A673 (cell line): ENCODE data around the gene EXOC3. TPM values are rescaled to one million over a fixed set of nuclear protein-coding genes. Genes with fewer than 3 reads are reported as not detected.

Source experiments
- BruUV-seq: library from RNA; stranded (reverse); fragments of 400-500 nt; replicated peaks from 2 replicates; lab custom pipeline; 2021; lab: Mats Ljungman, UMichigan
- CTCF ChIA-PET: fragments of 300-600 bp; sonication (Branson Sonifier 250); formaldehyde crosslinking; loops from one replicate; lab custom pipeline; 2022; ENCODE audit warnings: antibody characterized with exemption; lab: Charles Lee
- POLR2A ChIA-PET: fragments of 300-600 bp; sonication (Branson Sonifier 250); formaldehyde crosslinking; loops from one replicate; lab custom pipeline; 2022; ENCODE audit warnings: antibody characterized with exemption; ENCODE audit not compliant: low non-redundant PET; lab: Charles Lee
- DNase-seq: peaks from one replicate; pipeline ENCODE4 v3.0.0-alpha.2; 2015; ENCODE audit warnings: low spot score
- H3K27ac ChIP-seq: fragments of 200-600 bp; sonication (generic); 2 replicates; pipeline ENCODE4 v1.5.1; 2016; ENCODE audit warnings: mixed run types, low read depth, mild to moderate bottlenecking, mixed read lengths, antibody characterized with exemption, low read length; ENCODE audit not compliant: poor library complexity, severe bottlenecking
- H3K27me3 ChIP-seq: fragments of 200-600 bp; sonication (generic); replicated peaks from 2 replicates; pipeline ENCODE4 v1.6.1; 2017; ENCODE audit warnings: mixed run types, low read depth, mild to moderate bottlenecking, mixed read lengths, antibody characterized with exemption, low read length; ENCODE audit not compliant: insufficient read depth, poor library complexity
- H3K36me3 ChIP-seq: fragments of 200-600 bp; sonication (generic); 2 replicates; pipeline ENCODE4 v1.6.1; 2016; ENCODE audit warnings: mixed run types, mild to moderate bottlenecking, mixed read lengths, antibody characterized with exemption, low read length; ENCODE audit not compliant: insufficient read depth, poor library complexity, severe bottlenecking
- H3K4me1 ChIP-seq: fragments of 200-600 bp; sonication (generic); 2 replicates; pipeline ENCODE4 v1.6.1; 2017; ENCODE audit warnings: mixed run types, mild to moderate bottlenecking, mixed read lengths, antibody characterized with exemption, low read length; ENCODE audit not compliant: insufficient read depth, poor library complexity, severe bottlenecking
- H3K4me3 ChIP-seq: fragments of 200-600 bp; sonication (generic); 2 replicates; pipeline ENCODE4 v1.5.1; 2016; ENCODE audit warnings: low read depth, mixed run types, mild to moderate bottlenecking, mixed read lengths, low read length; ENCODE audit not compliant: poor library complexity, severe bottlenecking
- H3K9me3 ChIP-seq: fragments of 200-600 bp; sonication (generic); 2 replicates; pipeline ENCODE4 v1.6.1; 2016; ENCODE audit warnings: mixed run types, low read depth, mild to moderate bottlenecking, mixed read lengths, antibody characterized with exemption, low read length; ENCODE audit not compliant: poor library complexity, severe bottlenecking
- EZH2 ChIP-seq: fragments of 200-600 bp; sonication (generic); IDR thresholded peaks from 2 replicates; pipeline ENCODE4 v1.6.1; 2017; ENCODE audit warnings: borderline replicate concordance, low read depth, mild to moderate bottlenecking, mixed read lengths, antibody characterized with exemption, low read length; ENCODE audit not compliant: poor library complexity, severe bottlenecking
- intact Hi-C: fragments of 100-400 bp; cut with micrococcal nuclease; formaldehyde crosslinking; loops from one replicate; pipeline ENCODE4 v1.10.0; 2022; ENCODE audit not compliant: unreplicated experiment
- total RNA-seq: library from RNA; stranded (reverse); gene quantifications from 2 replicates; pipeline ENCODE4 v1.2.3, GENCODE V29; 2021
- TF ChIP-seq, protein P1 (sequence below): fragments of 300-800, 200-600 bp; sonication (generic); conservative IDR thresholded peaks from 2 replicates; pipeline ENCODE4 v1.5.1; 2017; ENCODE audit warnings: low read depth, mild to moderate bottlenecking, antibody characterized with exemption, low read length, moderate library complexity, mixed read lengths

Gene EXOC3
- total RNA-seq, 1 experiment from 2014 or later = 46.7 TPM

DNA sequence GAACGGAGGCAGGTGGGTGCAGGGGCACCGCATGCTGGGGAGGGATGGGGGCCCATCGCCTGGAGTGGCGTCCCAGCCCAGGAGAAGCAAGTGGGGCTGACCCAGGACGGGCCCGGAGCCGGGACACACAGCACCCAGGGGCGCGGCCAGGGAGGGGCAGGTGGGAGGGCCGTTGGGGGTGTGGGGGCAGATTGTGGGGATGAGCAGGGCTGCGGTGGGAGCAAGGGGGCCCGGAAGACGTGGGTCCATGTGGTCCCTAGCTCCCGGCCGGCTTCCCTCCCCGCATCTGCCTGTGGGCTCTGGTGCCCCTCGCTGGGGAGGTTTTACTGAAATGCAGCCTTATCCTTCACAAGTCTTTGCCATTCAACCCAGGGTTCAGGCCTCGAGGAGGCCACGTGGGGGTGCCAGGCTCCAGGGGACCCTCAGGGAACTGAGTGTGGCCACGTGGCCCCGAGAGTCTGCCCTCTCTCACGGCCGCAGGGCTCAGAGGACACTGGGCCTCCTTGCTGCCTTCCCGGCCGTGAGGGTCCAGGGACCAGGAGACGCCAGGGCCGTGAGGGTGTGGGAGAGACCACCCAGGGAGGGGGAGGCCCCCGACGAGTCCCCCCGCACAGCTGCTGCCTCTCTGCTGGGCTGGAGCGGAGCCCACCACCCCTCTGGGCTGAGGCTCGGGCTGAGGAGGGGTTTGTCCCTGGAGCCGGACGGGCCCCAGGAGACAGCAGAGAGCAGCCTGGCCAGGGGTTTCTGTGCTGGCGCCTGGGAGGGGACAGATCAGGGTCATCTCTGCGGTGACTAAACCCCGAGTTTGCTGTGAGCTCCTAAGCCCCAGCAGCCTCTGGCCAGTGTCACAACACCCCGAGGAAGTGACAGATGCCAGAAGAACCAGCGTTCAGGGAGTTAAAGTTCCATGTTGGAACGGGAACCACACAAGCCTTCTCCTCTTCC is 46.0 kb downstream of the EXOC3 start:
- Histone ChIP-seq H3K27ac (no peak overlapping the region), H3K4me1 (no peaks in the 10 kb centered on the region), H3K4me3 (no peak overlapping the region), H3K27me3 (peaks cover 21% of the 10 kb centered on the region), H3K36me3 (no peaks in the 10 kb centered on the region), H3K9me3 (no peaks in the 10 kb centered on the region)
- ChIA-PET CTCF (no interaction called here), POLR2A (no interaction called here)
- no peak for DNase-seq
- intact Hi-C loops = no loop called here
- TF ChIP-seq EZH2 = no peak
- TF ChIP-seq, protein P1, sequence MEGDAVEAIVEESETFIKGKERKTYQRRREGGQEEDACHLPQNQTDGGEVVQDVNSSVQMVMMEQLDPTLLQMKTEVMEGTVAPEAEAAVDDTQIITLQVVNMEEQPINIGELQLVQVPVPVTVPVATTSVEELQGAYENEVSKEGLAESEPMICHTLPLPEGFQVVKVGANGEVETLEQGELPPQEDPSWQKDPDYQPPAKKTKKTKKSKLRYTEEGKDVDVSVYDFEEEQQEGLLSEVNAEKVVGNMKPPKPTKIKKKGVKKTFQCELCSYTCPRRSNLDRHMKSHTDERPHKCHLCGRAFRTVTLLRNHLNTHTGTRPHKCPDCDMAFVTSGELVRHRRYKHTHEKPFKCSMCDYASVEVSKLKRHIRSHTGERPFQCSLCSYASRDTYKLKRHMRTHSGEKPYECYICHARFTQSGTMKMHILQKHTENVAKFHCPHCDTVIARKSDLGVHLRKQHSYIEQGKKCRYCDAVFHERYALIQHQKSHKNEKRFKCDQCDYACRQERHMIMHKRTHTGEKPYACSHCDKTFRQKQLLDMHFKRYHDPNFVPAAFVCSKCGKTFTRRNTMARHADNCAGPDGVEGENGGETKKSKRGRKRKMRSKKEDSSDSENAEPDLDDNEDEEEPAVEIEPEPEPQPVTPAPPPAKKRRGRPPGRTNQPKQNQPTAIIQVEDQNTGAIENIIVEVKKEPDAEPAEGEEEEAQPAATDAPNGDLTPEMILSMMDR = no peak
- BruUV-seq = no TSS peak

DNA sequence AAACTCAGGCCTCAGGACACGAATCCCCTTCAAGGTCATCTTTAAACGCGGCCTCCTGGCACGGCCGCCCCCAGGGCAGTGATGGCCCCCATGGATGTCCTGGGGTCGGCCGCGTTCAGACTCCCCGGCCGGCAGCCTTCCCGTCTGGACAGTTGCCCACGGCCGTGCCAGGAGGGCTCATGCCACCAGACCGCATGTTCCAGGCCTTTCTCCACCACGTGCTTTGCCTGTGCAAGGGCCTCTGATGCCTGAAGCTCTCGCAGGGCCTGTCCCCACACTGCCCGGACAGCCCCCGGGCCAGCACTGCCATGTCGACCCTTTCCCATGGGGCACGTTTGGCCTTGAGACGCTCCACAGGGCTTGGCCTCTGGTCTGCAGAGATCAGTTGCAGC is 46.7 kb downstream of the EXOC3 start:
- Histone ChIP-seq H3K4me3 (no peak overlapping the region), H3K4me1 (no peaks in the 10 kb centered on the region), H3K9me3 (no peaks in the 10 kb centered on the region), H3K27me3 (peaks cover 25% of the 10 kb centered on the region), H3K36me3 (no peaks in the 10 kb centered on the region), H3K27ac (no peak overlapping the region)
- ChIA-PET POLR2A (no interaction called here), CTCF (no interaction called here)
- no TSS peak for BruUV-seq
- TF ChIP-seq EZH2 = no peak
- TF ChIP-seq, protein P1 = no peak
- DNase-seq = no peak
- intact Hi-C loops = no loop called here

DNA sequence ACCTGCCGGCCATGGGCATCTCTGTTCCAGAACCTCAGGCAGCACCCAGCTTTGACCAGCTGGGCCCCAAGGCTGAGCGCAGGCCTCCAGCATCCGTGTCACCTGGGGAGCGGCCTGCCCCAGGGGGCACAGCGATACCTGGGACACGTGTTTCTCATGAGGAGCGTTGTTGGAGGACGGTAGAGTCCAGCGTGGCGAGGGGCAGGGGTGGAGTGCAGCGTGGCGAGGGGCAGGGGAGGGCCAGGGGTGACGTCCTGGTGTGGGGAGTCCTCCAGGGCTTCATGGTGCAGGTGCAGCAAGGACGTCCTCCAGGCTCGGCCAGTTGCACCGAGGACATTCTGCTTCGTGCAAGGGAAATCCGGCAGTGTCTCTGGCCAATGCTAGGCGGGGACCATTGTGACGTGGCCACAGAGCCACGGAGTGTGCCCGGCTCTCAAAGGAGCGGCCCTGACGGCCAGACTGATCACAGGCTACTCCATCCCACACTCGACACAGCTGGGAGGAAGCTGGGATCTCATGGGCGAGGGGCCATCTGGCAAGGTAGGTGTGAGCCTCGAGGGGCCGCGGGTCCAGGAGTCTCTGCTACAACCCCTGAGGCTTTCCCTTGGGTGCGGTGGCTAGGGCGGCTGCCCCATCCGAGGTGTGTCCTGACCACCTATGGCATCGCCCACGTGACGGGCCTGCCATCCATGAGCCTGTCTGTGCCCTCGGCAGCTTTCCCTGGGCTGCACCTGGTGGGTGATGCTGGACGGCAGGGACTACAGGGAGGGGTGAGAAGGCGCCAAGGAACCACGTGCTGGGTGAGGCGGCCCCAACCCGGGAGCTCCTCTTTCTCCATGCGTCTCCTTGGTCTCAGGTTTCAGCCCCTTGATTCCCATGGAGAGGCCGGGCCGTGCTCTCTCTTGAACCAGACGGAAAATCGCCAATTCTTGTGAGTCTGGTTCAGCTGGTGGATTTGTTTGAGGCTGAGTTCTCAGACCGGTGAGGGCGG is 47.4 kb downstream of the EXOC3 start:
- DNase-seq = no peak
- Histone ChIP-seq H3K36me3 (no peaks in the 10 kb centered on the region), H3K27me3 (peaks cover 23% of the 10 kb centered on the region), H3K9me3 (no peaks in the 10 kb centered on the region), H3K4me3 (no peak overlapping the region), H3K27ac (no peak overlapping the region), H3K4me1 (no peaks in the 10 kb centered on the region)
- intact Hi-C loops = no loop called here
- ChIA-PET POLR2A (no interaction called here), CTCF (no interaction called here)
- BruUV-seq = no TSS peak
- TF ChIP-seq, protein P1 = no peak
- TF ChIP-seq EZH2 = no peak
